ENCODE results near the gene ANKLE2.
A peak's percentile ranks its signal among the peaks of the same experiment; 100 is the strongest.

The ANKLE2 gene

GRCh38 chr12:132715874-132716273 lies 45.8 kb downstream of the ANKLE2 start:
- no peak for TF ChIP-seq CTCF (IDR thresholded peaks at IDR 0.05; ENCODE audit: low read length, missing control alignments)
- DNase-seq (ENCODE audit: low read depth), result no peak

GRCh38 chr12:132713123-132713522 lies 48.5 kb downstream of the ANKLE2 start:
- no peak for DNase-seq (ENCODE audit: low read depth)
- no peak overlapping the region for H3K4me3 ChIP-seq (replicated peaks; ENCODE audit: low read depth, low read length)
- no peak for TF ChIP-seq CTCF (IDR thresholded peaks at IDR 0.05; ENCODE audit: low read length, missing control alignments)

More at GRCh38 chr12:132715874-132716273, 45.8 kb downstream of the ANKLE2 start:
- H3K4me3 ChIP-seq (replicated peaks; ENCODE audit: low read depth, low read length), result no peak overlapping the region

- peak; percentile 16 for DNase-seq (ENCODE audit: low read depth)
- peak overlapping the region; percentile 89 for H3K4me3 ChIP-seq (replicated peaks; ENCODE audit: low read depth, low read length)
- no peak for TF ChIP-seq CTCF (IDR thresholded peaks at IDR 0.05; ENCODE audit: low read length, missing control alignments)
Observed at GRCh38 chr12:132711080-132711843, 50.4 kb downstream of the ANKLE2 start.

GRCh38 chr12:132710405-132711079 lies 51.1 kb downstream of the ANKLE2 start, which contains the start of gene PGAM5:
TSS of gene PGAM5 (plus strand) at chr12:132710842. CDS start at chr12:132710877, 35 bp downstream.
- peak within 1 kb of the TSS; percentile 89 for H3K4me3 ChIP-seq (replicated peaks; ENCODE audit: low read depth, low read length)
- DNase-seq (ENCODE audit: low read depth), result peak; percentile 78
- no peak for TF ChIP-seq CTCF (IDR thresholded peaks at IDR 0.05; ENCODE audit: low read length, missing control alignments)

GRCh38 chr12:132710043-132710404 lies 51.6 kb downstream of the ANKLE2 start:
- TF ChIP-seq CTCF (IDR thresholded peaks at IDR 0.05; ENCODE audit: low read length, missing control alignments), result no peak
- DNase-seq (ENCODE audit: low read depth), result no peak

GRCh38 chr12:132708150-132708549 lies 53.5 kb downstream of the ANKLE2 start:
- no peak for DNase-seq (ENCODE audit: low read depth)
- TF ChIP-seq CTCF (IDR thresholded peaks at IDR 0.05; ENCODE audit: low read length, missing control alignments), result no peak

More at GRCh38 chr12:132710043-132710404, 51.6 kb downstream of the ANKLE2 start:
- peak overlapping the region; percentile 89 for H3K4me3 ChIP-seq (replicated peaks; ENCODE audit: low read depth, low read length)

More at GRCh38 chr12:132708150-132708549, 53.5 kb downstream of the ANKLE2 start:
- no peak overlapping the region for H3K4me3 ChIP-seq (replicated peaks; ENCODE audit: low read depth, low read length)
